Measurements from ENCODE around the gene ELF4.

GRCh38 chrX:130120746-130121504 is 10.6 kb upstream of the ELF4 start:
- TF ChIP-seq CTCF (conservative IDR thresholded peaks at IDR 0.05; ENCODE audit: low read length) (no peak), EZH2phosphoT487 (IDR thresholded peaks at IDR 0.05; ENCODE audit: borderline replicate concordance) (no peak)
